HL-60/S4 treated with retinoic acid at 250 ng/mL for 4 days and 3 days (cell line): ENCODE results near the gene LRRC51.
"Not testable (repeated sequence)": the region's sequence is repeated elsewhere in the genome, so short reads cannot be mapped to it uniquely, and the experiment has no call there.

Experiments
- in situ Hi-C: fragments of 300-500 bp; cut with MboI; formaldehyde crosslinking; loops from 2 replicates; pipeline ENCODE4 v1.7.0; 2022; ENCODE audit warnings: low sequenced_read_pairs

The LRRC51 gene

GRCh38 chr11:72135891-72136683, 55.4 kb downstream of the LRRC51 start:
- in situ Hi-C loops, result no loop called here

GRCh38 chr11:72136684-72137262, 56.1 kb downstream of the LRRC51 start:
- in situ Hi-C loops, result no loop called here

GRCh38 chr11:72138821-72139390, 58.3 kb downstream of the LRRC51 start:
- in situ Hi-C loops, result no loop called here

GRCh38 chr11:72139500-72139899, 58.9 kb downstream of the LRRC51 start:
- in situ Hi-C loops, result no loop called here

GRCh38 chr11:72140661-72141060, 60.0 kb downstream of the LRRC51 start:
- in situ Hi-C loops, result no loop called here

- in situ Hi-C loops, result no loop called here
Measured at GRCh38 chr11:72141066-72141465, 60.4 kb downstream of the LRRC51 start.

GRCh38 chr11:72142086-72142485, 61.4 kb downstream of the LRRC51 start:
- in situ Hi-C loops, result not testable (repeated sequence)

GRCh38 chr11:72142543-72142942, 61.9 kb downstream of the LRRC51 start:
- in situ Hi-C loops, result not testable (repeated sequence)

GRCh38 chr11:72144807-72145565, 64.3 kb downstream of the LRRC51 start:
- in situ Hi-C loops, result loop anchor here (5.0 kb wide), 1 partner anchor 38 kb away; the partner anchor contains the start of gene TOMT
